A673 (cell line): ENCODE results near the gene ZDHHC21.

Experiments
- EZH2 ChIP-seq: fragments of 200-600 bp; sonication (generic); IDR thresholded peaks from 2 replicates; pipeline ENCODE4 v1.6.1; 2017; ENCODE audit warnings: borderline replicate concordance, low read depth, mild to moderate bottlenecking, mixed read lengths, antibody characterized with exemption, low read length; ENCODE audit not compliant: poor library complexity, severe bottlenecking
- TF ChIP-seq, protein P1 (sequence below): fragments of 300-800, 200-600 bp; sonication (generic); conservative IDR thresholded peaks from 2 replicates; pipeline ENCODE4 v1.5.1; 2017; ENCODE audit warnings: low read depth, mild to moderate bottlenecking, antibody characterized with exemption, low read length, moderate library complexity, mixed read lengths

- TF ChIP-seq, protein P1, sequence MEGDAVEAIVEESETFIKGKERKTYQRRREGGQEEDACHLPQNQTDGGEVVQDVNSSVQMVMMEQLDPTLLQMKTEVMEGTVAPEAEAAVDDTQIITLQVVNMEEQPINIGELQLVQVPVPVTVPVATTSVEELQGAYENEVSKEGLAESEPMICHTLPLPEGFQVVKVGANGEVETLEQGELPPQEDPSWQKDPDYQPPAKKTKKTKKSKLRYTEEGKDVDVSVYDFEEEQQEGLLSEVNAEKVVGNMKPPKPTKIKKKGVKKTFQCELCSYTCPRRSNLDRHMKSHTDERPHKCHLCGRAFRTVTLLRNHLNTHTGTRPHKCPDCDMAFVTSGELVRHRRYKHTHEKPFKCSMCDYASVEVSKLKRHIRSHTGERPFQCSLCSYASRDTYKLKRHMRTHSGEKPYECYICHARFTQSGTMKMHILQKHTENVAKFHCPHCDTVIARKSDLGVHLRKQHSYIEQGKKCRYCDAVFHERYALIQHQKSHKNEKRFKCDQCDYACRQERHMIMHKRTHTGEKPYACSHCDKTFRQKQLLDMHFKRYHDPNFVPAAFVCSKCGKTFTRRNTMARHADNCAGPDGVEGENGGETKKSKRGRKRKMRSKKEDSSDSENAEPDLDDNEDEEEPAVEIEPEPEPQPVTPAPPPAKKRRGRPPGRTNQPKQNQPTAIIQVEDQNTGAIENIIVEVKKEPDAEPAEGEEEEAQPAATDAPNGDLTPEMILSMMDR: no peak
- TF ChIP-seq EZH2: no peak
These were observed 38.3 kb downstream of the ZDHHC21 start for GRCh38 chr9:14654932-14655331.
